ENCODE data around the gene TRIM33.

DNA sequence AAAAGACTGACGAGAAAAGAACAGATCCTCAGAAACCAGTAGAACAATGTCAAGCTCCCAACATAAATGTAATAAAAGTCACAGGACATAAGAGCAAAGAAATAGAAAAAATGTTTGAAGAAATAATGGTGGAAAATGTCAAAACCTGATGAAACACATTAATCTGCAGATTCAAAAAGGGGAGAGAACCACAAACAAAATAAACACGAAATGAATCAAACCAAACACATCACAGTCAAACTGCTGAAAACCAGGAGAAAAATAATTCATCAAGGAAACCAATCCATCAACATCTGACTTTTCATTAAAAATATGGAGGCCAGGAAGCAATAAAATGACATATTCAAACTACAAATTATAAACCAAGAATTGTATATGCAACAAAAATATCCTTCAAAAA lies 31.9 kb downstream of the TRIM33 start:
- TF ChIP-seq ZNF281 (CRISPR knock-in tag; IDR thresholded peaks at IDR 0.05) (no peak), SP1 (CRISPR knock-in tag; conservative IDR thresholded peaks at IDR 0.05) (no peak), ZNF232 (CRISPR knock-in tag; IDR thresholded peaks at IDR 0.05) (no peak)
